LNCaP clone FGC (cell line): ENCODE measurements around the gene ZNF593OS.

Experiments
- DNase-seq: peaks from one replicate; pipeline ENCODE4 v3.0.0-alpha.2; 2011; ENCODE audit warnings: low read depth
- H3K4me3 ChIP-seq: 2 replicates; pipeline ENCODE4 v1.5.1; 2011; ENCODE audit warnings: mild to moderate bottlenecking, low read depth, low read length, control low read depth
- TF ChIP-seq, protein P1 (sequence below): IDR thresholded peaks from 2 replicates; pipeline ENCODE4 v1.5.1; 2012; ENCODE audit warnings: mild to moderate bottlenecking; ENCODE audit not compliant: control insufficient read depth, insufficient read depth; ENCODE audit errors: extremely low read depth

The ZNF593OS gene

DNA sequence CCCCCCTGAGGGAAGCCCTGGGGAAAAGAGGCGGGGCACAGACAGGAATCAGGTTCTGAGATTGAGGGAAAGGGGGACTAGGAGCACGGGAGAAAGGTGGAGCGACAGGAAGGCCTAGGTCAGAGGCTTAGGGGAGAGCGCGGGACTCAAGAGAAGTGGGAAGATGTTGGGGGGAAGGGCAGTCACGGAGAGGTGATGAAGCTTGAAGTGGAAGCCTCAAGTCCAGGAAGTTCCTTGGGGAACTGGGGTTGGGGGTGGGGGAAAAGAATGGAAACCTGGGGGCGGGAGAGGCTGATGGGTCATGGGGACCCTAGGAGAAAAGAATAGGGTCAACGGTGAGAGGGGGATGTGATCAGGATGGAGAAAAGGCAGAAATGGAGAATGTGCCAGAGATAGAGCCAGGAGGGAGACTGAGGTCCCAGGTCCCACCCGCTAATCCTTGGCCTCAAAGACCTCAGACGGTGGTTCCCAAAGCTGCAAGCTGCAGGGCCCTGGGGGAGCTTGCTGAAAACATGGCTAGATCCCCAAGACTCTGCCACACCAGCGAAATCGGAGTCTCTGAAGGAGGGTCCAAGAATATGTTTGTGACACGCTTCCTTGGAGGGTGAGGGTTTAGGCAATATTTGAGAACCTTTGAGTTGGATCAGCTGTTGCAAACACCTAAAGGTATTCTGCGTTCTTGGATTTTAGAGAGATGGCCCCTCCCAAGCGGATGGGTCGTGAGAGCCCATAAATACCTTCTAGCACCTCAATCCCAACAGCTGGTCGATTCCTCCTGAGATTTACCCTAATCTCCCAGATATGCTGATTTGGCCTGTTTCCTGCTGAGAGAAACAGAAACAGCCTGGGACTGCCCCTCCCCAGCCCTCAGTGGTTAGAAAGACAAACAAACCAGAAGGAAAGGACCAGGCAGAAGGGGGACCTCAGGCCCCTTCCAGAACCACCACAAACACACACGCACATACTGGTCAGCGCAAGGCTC lies 6.5 kb downstream of the ZNF593OS start:
- TF ChIP-seq, protein P1, sequence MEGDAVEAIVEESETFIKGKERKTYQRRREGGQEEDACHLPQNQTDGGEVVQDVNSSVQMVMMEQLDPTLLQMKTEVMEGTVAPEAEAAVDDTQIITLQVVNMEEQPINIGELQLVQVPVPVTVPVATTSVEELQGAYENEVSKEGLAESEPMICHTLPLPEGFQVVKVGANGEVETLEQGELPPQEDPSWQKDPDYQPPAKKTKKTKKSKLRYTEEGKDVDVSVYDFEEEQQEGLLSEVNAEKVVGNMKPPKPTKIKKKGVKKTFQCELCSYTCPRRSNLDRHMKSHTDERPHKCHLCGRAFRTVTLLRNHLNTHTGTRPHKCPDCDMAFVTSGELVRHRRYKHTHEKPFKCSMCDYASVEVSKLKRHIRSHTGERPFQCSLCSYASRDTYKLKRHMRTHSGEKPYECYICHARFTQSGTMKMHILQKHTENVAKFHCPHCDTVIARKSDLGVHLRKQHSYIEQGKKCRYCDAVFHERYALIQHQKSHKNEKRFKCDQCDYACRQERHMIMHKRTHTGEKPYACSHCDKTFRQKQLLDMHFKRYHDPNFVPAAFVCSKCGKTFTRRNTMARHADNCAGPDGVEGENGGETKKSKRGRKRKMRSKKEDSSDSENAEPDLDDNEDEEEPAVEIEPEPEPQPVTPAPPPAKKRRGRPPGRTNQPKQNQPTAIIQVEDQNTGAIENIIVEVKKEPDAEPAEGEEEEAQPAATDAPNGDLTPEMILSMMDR = no peak
- no peak overlapping the region for H3K4me3 ChIP-seq

DNA sequence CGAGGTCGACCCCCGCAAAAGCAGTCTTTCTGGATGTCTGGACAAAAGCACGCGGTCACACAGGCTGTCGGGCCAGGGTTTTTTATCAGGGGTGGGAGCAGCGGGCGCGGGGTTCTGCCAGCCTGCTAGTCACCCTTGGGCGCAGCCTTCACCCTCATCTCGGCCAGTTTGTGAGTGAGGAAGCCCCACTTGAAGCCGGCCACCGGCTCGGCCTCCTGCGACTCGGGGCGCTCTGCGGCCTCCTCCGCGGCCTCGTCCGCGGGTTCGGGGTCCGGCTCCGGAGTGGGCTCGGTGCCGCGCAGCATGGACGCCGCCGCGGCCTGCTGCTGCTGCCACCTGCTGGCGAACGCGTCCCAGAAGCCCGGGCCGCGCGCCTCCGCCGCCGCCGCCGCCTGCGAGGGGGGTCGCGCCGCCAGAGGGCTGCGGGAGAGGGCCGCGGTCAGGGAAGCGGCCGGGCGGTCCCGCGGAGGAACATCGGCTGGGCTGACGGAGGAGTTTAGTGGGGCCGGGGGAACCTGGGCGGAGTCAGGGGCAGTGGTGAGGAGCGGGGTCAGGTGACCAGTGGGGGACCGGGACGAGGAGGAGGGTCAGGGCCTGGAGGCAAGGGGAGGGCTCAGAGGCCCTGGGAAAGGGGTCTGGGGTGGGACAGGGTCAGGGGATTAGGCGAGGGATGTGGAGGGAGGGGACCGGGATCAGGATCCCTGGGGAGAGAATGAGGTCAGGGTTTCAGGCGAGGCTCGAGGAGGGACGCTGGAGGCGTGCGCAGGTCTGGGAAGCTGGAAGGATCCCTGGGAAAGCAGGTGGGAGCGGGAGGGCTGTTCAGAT lies 7.4 kb downstream of the ZNF593OS start:
- TF ChIP-seq, protein P1 = peak; percentile 57
- DNase-seq = no peak
- H3K4me3 ChIP-seq = peak overlapping the region; percentile 21; the same call in 1 of the 2 replicates

More for the DNA sequence above, 6.5 kb downstream of the ZNF593OS start:
- no peak for DNase-seq

DNA sequence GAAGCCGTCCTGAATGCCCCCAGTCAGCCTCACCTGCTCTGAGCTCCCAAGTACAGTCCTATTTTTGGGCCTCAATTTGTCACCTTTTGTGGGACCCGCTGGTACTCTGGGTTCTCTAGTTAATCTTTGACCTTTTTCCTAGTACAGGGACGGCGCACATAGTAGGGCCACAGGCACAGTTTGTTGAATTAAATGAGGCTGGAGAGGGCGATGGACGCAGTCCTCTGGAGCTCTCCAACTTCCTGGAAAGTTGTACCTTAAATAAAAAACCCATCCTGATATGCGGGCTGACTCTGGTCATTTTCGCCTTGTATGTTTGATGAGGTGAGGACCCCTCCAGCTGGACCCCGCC lies 8.0 kb downstream of the ZNF593OS start:
- DNase-seq = no peak

DNA sequence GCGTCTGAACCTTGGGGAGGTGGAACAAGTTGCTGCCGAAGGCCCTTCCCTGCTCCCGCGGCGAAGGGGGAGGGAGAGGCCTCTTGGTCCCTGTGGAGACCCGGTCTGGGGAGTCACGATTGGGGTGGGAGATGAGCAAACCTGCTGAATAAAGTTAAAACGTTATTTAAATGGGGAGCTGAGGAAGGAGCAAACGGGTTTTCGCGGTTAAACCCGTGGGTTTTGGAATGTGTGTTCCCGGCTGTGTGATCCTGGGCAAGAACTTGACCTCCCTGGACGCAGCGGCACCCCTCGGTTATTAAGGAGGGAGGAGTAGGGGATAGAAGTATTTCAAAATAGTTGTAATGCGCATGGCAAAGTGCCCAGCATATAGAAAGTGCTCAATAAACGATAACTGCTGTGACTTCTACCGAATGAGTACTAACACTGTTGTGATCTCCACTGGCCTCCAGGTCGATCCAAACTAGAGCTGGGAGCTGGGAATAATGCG lies 9.4 kb downstream of the ZNF593OS start:
- no peak for DNase-seq
- TF ChIP-seq, protein P1 = no peak
- no peak overlapping the region for H3K4me3 ChIP-seq

More for the DNA sequence above, 8.0 kb downstream of the ZNF593OS start:
- H3K4me3 ChIP-seq = no peak overlapping the region
- TF ChIP-seq, protein P1 = no peak

DNA sequence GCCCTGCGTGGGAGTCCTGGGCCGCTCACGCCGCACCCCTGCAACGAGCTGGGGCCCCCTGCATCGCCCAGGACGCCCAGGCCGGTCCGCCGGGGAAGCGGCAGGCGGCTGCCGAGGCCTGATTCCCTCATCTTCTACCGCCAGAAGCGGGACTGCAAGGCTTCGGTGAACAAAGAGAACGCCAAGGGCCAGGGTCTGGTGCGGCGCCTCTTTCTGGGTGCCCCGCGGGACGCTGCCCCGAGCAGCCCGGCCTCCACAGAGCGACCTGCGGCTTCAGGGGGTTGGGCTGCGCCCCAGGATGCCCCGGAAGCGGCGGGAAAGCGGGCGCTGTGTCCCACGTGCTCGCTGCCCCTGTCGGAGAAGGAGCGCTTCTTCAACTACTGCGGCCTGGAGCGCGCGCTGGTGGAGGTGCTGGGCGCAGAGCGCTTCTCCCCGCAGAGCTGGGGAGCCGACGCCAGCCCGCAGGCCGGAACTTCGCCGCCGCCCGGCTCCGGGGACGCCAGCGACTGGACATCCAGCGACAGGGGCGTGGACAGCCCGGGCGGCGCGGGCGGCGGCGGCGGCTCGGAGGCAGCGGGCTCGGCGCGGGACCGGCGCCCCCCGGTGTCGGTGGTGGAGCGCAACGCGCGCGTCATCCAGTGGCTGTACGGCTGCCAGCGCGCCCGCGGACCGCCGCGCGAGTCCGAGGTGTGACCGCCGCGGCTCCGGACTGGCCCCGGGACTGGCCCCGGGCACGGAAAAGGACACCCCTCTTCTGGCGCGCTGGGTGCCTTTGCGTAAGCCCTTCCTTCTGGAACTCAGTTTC lies 10.0 kb downstream of the ZNF593OS start:
- TF ChIP-seq, protein P1 = peak; percentile 31; the same call in 1 of the 2 replicates
- H3K4me3 ChIP-seq = no peak overlapping the region
- DNase-seq = no peak

DNA sequence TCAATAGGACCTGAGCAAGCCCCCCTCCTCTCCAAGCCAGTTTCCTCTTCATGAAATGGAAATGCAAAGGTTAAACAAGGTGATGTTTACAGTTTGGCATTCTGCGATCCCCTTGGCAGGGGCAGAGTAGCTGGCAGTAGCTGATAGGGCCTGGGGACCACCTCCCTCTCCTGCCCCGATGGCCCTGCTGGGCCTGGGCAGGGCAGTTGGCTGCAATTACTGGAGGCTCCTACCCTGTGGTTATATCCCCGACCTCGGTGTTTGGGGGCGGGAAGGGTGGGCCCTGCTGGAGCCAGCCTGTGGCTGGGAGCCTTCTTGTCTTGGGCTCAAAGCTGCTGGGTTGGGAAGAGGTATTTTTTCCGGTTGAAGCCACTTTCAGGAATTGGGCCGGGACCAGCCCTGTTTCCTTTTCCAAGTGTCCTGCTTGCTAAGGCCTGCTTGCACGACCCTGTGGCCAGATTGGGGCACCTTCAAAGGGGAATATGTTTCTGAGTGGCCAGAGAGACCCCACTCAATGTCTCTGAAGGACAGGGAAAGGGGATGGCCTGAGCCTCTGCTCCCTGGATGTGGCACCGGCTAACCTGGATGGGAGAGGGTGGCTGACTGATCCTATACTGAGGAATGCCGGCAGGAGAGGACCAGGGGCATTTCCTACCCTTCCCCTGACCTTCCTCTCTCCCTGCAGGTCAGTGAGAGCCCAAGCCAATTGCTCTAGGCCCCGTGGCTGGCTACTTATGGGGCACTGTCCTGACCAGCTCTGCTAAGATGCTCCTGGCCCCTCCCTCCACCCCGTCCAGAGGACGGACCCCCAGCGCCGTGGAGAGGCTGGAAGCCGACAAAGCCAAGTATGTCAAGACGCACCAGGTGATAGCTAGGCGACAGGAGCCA lies 10.9 kb downstream of the ZNF593OS start:
- DNase-seq = peak; percentile 7
- H3K4me3 ChIP-seq = no peak overlapping the region

More for the DNA sequence above, 10.9 kb downstream of the ZNF593OS start:
- TF ChIP-seq, protein P1 = no peak
